HEK293 (cell line): ENCODE results near the gene HMCN2.

Experiments used
- FEZF1 ChIP-seq: fragments of 450-650 bp; formaldehyde crosslinking; IDR thresholded peaks from 2 replicates; pipeline ENCODE4 v1.5.1; 2016; ENCODE audit warnings: missing biosample characterization, missing genetic modification characterization
- GLIS1 ChIP-seq: fragments of 450-650 bp; formaldehyde crosslinking; IDR thresholded peaks from 2 replicates; pipeline ENCODE4 v1.5.1; 2016; ENCODE audit warnings: missing biosample characterization, missing genetic modification characterization
- HIC1 ChIP-seq: fragments of 450-650 bp; formaldehyde crosslinking; IDR thresholded peaks from 2 replicates; pipeline ENCODE4 v1.5.1; 2016; ENCODE audit warnings: missing biosample characterization, missing genetic modification characterization
- HOXD13 ChIP-seq: sonication (generic); formaldehyde crosslinking; IDR thresholded peaks from 2 replicates; pipeline ENCODE4 v1.8.0; 2022; ENCODE audit warnings: missing genetic modification reagents, borderline replicate concordance
- OVOL3 ChIP-seq: fragments of 450-650 bp; formaldehyde crosslinking; IDR thresholded peaks from 2 replicates; pipeline ENCODE4 v1.5.1; 2016; ENCODE audit warnings: missing biosample characterization, missing genetic modification characterization
- TRIM28 ChIP-seq: IDR thresholded peaks from 2 replicates; pipeline ENCODE4 v1.6.1; 2011; ENCODE audit warnings: low read length, control low read depth, borderline replicate concordance
- ZBTB8A ChIP-seq: fragments of 450-650 bp; formaldehyde crosslinking; IDR thresholded peaks from 2 replicates; pipeline ENCODE4 v1.5.1; 2016; ENCODE audit warnings: missing biosample characterization, missing genetic modification characterization
- ZFP69B ChIP-seq: fragments of 450-650 bp; formaldehyde crosslinking; IDR thresholded peaks from 2 replicates; pipeline ENCODE4 v1.5.1; 2016; ENCODE audit warnings: missing biosample characterization, missing genetic modification characterization
- ZNF112 ChIP-seq: fragments of 450-650 bp; formaldehyde crosslinking; IDR thresholded peaks from 2 replicates; pipeline ENCODE4 v1.5.0; 2017; ENCODE audit warnings: missing biosample characterization, missing genetic modification characterization
- ZNF132 ChIP-seq: fragments of 450-650 bp; formaldehyde crosslinking; IDR thresholded peaks from 2 replicates; pipeline ENCODE4 v1.5.1; 2017; ENCODE audit warnings: missing biosample characterization, missing genetic modification characterization, borderline replicate concordance
- ZNF138 ChIP-seq: fragments of 450-650 bp; formaldehyde crosslinking; IDR thresholded peaks from 2 replicates; pipeline ENCODE4 v1.5.1; 2016; ENCODE audit warnings: missing biosample characterization, missing genetic modification characterization, borderline replicate concordance
- ZNF16 ChIP-seq: fragments of 450-650 bp; formaldehyde crosslinking; IDR thresholded peaks from 2 replicates; pipeline ENCODE4 v1.5.1; 2016; ENCODE audit warnings: low read depth, missing biosample characterization, missing genetic modification characterization
- ZNF169 ChIP-seq: fragments of 450-650 bp; formaldehyde crosslinking; IDR thresholded peaks from 2 replicates; pipeline ENCODE4 v1.5.1; 2016; ENCODE audit warnings: missing biosample characterization, missing genetic modification characterization
- ZNF175 ChIP-seq: fragments of 450-650 bp; formaldehyde crosslinking; IDR thresholded peaks from 2 replicates; pipeline ENCODE4 v1.5.1; 2016; ENCODE audit warnings: missing biosample characterization, missing genetic modification characterization
- ZNF211 ChIP-seq: fragments of 450-650 bp; formaldehyde crosslinking; IDR thresholded peaks from 2 replicates; pipeline ENCODE4 v1.5.1; 2016; ENCODE audit warnings: low read depth, missing biosample characterization, missing genetic modification characterization
- ZNF214 ChIP-seq: fragments of 450-650 bp; formaldehyde crosslinking; IDR thresholded peaks from 2 replicates; pipeline ENCODE4 v1.5.1; 2017; ENCODE audit warnings: missing biosample characterization, mild to moderate bottlenecking, missing genetic modification characterization, borderline replicate concordance
- ZNF24 ChIP-seq: fragments of 450-650 bp; formaldehyde crosslinking; IDR thresholded peaks from 2 replicates; pipeline ENCODE4 v1.5.1; 2016; ENCODE audit warnings: missing biosample characterization, missing genetic modification characterization
- ZNF335 ChIP-seq: fragments of 450-650 bp; formaldehyde crosslinking; conservative IDR thresholded peaks from 2 replicates; pipeline ENCODE4 v1.5.1; 2016; ENCODE audit warnings: missing biosample characterization, missing genetic modification characterization
- ZNF366 ChIP-seq: fragments of 450-650 bp; formaldehyde crosslinking; conservative IDR thresholded peaks from 2 replicates; pipeline ENCODE4 v1.5.1; 2016; ENCODE audit warnings: missing biosample characterization, missing genetic modification characterization
- ZNF394 ChIP-seq: fragments of 450-650 bp; formaldehyde crosslinking; IDR thresholded peaks from 2 replicates; pipeline ENCODE4 v1.5.1; 2016; ENCODE audit warnings: missing biosample characterization, missing genetic modification characterization, mild to moderate bottlenecking, moderate library complexity, borderline replicate concordance
- ZNF416 ChIP-seq: fragments of 450-650 bp; formaldehyde crosslinking; IDR thresholded peaks from 2 replicates; pipeline ENCODE4 v1.5.1; 2016; ENCODE audit warnings: missing biosample characterization, missing genetic modification characterization
- ZNF514 ChIP-seq: fragments of 450-650 bp; formaldehyde crosslinking; IDR thresholded peaks from 2 replicates; pipeline ENCODE4 v1.5.1; 2016; ENCODE audit warnings: missing biosample characterization, missing genetic modification characterization
- ZNF561 ChIP-seq: fragments of 450-650 bp; IDR thresholded peaks from 2 replicates; pipeline ENCODE4 v1.5.1; 2018; ENCODE audit warnings: missing biosample characterization, missing genetic modification characterization, borderline replicate concordance
- ZNF623 ChIP-seq: fragments of 450-650 bp; formaldehyde crosslinking; IDR thresholded peaks from 2 replicates; pipeline ENCODE4 v1.5.1; 2016; ENCODE audit warnings: missing biosample characterization, missing genetic modification characterization
- ZNF664 ChIP-seq: fragments of 450-650 bp; formaldehyde crosslinking; IDR thresholded peaks from 2 replicates; pipeline ENCODE4 v1.5.1; 2016; ENCODE audit warnings: missing biosample characterization, missing genetic modification characterization
- ZNF670 ChIP-seq: fragments of 450-650 bp; formaldehyde crosslinking; IDR thresholded peaks from 2 replicates; pipeline ENCODE4 v1.5.1; 2016; ENCODE audit warnings: missing biosample characterization, missing genetic modification characterization, low read depth
- ZNF76 ChIP-seq: fragments of 450-650 bp; formaldehyde crosslinking; IDR thresholded peaks from 2 replicates; pipeline ENCODE4; 2016; ENCODE audit warnings: low read depth, missing biosample characterization, missing genetic modification characterization, borderline replicate concordance
- ZNF768 ChIP-seq: fragments of 450-650 bp; formaldehyde crosslinking; IDR thresholded peaks from 2 replicates; pipeline ENCODE4 v1.5.1; 2018; ENCODE audit warnings: missing biosample characterization, mild to moderate bottlenecking, missing genetic modification characterization
- ZSCAN5A ChIP-seq: fragments of 450-650 bp; formaldehyde crosslinking; IDR thresholded peaks from 2 replicates; pipeline ENCODE4 v1.5.1; 2016; ENCODE audit warnings: missing biosample characterization, missing genetic modification characterization
- TF ChIP-seq, protein P1 (sequence below): fragments of 450-650 bp; formaldehyde crosslinking; IDR thresholded peaks from 2 replicates; pipeline ENCODE4 v1.5.1; 2017; ENCODE audit warnings: missing biosample characterization, missing genetic modification characterization
- TF ChIP-seq, protein P2 (sequence below): fragments of 450-650 bp; formaldehyde crosslinking; IDR thresholded peaks from 2 replicates; pipeline ENCODE4 v1.5.1; 2016; ENCODE audit warnings: missing biosample characterization, missing genetic modification characterization
- TF ChIP-seq, protein P3 (sequence below): fragments of 450-650 bp; formaldehyde crosslinking; IDR thresholded peaks from 2 replicates; pipeline ENCODE4 v1.5.1; 2016; ENCODE audit warnings: missing biosample characterization, missing genetic modification characterization

HMCN2 gene

GRCh38 chr9:130451509-130452388 is 186.2 kb downstream of the HMCN2 start (continued):
- TF ChIP-seq FEZF1: peak; percentile 84
- TF ChIP-seq ZNF169 (tag by site-specific recombination): no peak
- TF ChIP-seq ZNF394 (tag by site-specific recombination): no peak
- TF ChIP-seq ZNF112 (tag by site-specific recombination): no peak
- TF ChIP-seq ZNF16: no peak
- TF ChIP-seq ZNF132 (tag by site-specific recombination): no peak
- TF ChIP-seq ZNF366: peak; percentile 50; the same call in 1 of the 2 replicates
- TF ChIP-seq HOXD13: no peak
- TF ChIP-seq, protein P1, sequence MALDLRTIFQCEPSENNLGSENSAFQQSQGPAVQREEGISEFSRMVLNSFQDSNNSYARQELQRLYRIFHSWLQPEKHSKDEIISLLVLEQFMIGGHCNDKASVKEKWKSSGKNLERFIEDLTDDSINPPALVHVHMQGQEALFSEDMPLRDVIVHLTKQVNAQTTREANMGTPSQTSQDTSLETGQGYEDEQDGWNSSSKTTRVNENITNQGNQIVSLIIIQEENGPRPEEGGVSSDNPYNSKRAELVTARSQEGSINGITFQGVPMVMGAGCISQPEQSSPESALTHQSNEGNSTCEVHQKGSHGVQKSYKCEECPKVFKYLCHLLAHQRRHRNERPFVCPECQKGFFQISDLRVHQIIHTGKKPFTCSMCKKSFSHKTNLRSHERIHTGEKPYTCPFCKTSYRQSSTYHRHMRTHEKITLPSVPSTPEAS (tag by site-specific recombination): no peak
- 0 out of 2 replicates have a peak, but pooled peaks have one; percentile 35 for TF ChIP-seq ZNF561 (tag by site-specific recombination)
- no peak for TF ChIP-seq TRIM28
- TF ChIP-seq ZNF416 (tag by site-specific recombination): no peak
- no peak for TF ChIP-seq ZSCAN5A (tag by site-specific recombination)
- TF ChIP-seq ZNF24 (tag by site-specific recombination): 0 out of 2 replicates have a peak, but pooled peaks have one; percentile 24
- TF ChIP-seq ZNF214: no peak
- TF ChIP-seq ZNF670 (tag by site-specific recombination): no peak
- TF ChIP-seq ZNF768 (tag by site-specific recombination): no peak; the same call in 1 of the 2 replicates
- TF ChIP-seq ZNF175: no peak
- no peak for TF ChIP-seq OVOL3 (tag by site-specific recombination)
- no peak for TF ChIP-seq ZNF623 (tag by site-specific recombination)
- peak; percentile 47 for TF ChIP-seq ZBTB8A
- TF ChIP-seq, protein P2, sequence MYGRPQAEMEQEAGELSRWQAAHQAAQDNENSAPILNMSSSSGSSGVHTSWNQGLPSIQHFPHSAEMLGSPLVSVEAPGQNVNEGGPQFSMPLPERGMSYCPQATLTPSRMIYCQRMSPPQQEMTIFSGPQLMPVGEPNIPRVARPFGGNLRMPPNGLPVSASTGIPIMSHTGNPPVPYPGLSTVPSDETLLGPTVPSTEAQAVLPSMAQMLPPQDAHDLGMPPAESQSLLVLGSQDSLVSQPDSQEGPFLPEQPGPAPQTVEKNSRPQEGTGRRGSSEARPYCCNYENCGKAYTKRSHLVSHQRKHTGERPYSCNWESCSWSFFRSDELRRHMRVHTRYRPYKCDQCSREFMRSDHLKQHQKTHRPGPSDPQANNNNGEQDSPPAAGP (tag by site-specific recombination): 0 out of 2 replicates have a peak, but pooled peaks have one; percentile 25
- TF ChIP-seq ZNF138: no peak
- TF ChIP-seq, protein P3, sequence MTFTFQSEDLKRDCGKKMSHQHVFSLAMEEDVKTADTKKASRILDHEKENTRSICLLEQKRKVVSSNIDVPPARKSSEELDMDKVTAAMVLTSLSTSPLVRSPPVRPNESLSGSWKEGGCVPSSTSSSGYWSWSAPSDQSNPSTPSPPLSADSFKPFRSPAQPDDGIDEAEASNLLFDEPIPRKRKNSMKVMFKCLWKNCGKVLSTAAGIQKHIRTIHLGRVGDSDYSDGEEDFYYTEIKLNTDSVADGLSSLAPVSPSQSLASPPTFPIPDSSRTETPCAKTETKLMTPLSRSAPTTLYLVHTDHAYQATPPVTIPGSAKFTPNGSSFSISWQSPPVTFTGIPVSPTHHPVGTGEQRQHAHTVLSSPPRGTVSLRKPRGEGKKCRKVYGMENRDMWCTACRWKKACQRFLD: no peak
- TF ChIP-seq GLIS1 (tag by site-specific recombination): peak; percentile 88
- peak; percentile 37; the same call in 1 of the 2 replicates for TF ChIP-seq HIC1
- TF ChIP-seq ZNF664: no peak
- TF ChIP-seq ZNF76 (tag by site-specific recombination): no peak; the same call in 1 of the 2 replicates
- TF ChIP-seq ZNF211 (tag by site-specific recombination): no peak
- TF ChIP-seq ZNF335: 0 out of 2 replicates have a peak, but pooled peaks have one; percentile 35
- TF ChIP-seq ZNF514 (tag by site-specific recombination): no peak
- 0 out of 2 replicates have a peak, but pooled peaks have one; percentile 32 for TF ChIP-seq ZFP69B (tag by site-specific recombination)
